Ovary (tissue), 9 donors: Measurements from ENCODE around the gene PNRC2. TPM values are rescaled to one million over a fixed set of nuclear protein-coding genes. Genes with fewer than 3 reads are reported as not detected.

Source experiments
- DNase-seq, 5 donors: peaks; one replicate each; pipeline ENCODE4 v3.0.0-alpha.2; 2019 to 2020
- H3K27ac ChIP-seq, 2 donors: fragments of 200-600 bp; one replicate each; pipeline versions ENCODE4 v1.5.1 to v1.8.0; 2019 to 2022
- H3K27me3 ChIP-seq: fragments of 200-600 bp; one replicate; pipeline ENCODE4 v1.8.0; 2022
- H3K36me3 ChIP-seq: fragments of 200-600 bp; sonication (generic); one replicate; pipeline ENCODE4 v1.5.1; 2019
- H3K4me1 ChIP-seq: one replicate; pipeline ENCODE4 v1.8.1; 2013; ENCODE audit warnings: mild to moderate bottlenecking, moderate library complexity; ENCODE audit not compliant: insufficient read depth
- H3K4me3 ChIP-seq: fragments of 200-600 bp; sonication (generic); one replicate; pipeline ENCODE4 v1.5.1; 2017
- H3K9me3 ChIP-seq, 2 donors: fragments of 200-600 bp in 1 of 2; sonication (generic) in 1 of 2; one replicate each; pipeline versions ENCODE4 v1.5.1 to v1.8.1; 2013 to 2019; ENCODE audit warnings: mild to moderate bottlenecking in 1 of 2, moderate library complexity in 1 of 2
- EP300 ChIP-seq: sonication (generic); formaldehyde crosslinking; IDR thresholded peaks from one replicate; pipeline ENCODE4 v1.6.1; 2017; ENCODE audit warnings: antibody characterized with exemption
- POLR2A ChIP-seq: fragments of 450-650 bp; IDR thresholded peaks from one replicate; pipeline ENCODE4 v1.6.1; 2017; ENCODE audit warnings: antibody characterized with exemption, mild to moderate bottlenecking, moderate library complexity
- WGBS, 3 donors: extraction: QIAGEN DNeasy Blood & Tissue Kit in 1 of 3; methylation state at CpG; one replicate each; pipeline versions ENCODE4 v1.1.5 to v1.1.7; 2013 to 2017; 5-methylcytosine and 5-hydroxymethylcytosine counted together
- intact Hi-C, 4 donors: fragments of 100-400 bp; cut with DNase I; formaldehyde crosslinking; loops; one replicate each; pipeline versions ENCODE4 v1.11.0 to v1.15.1; 2022 to 2023
- polyA plus RNA-seq, 2 donors: library from polyadenylated mRNA; stranded (reverse); fragments of 200-250 nt in 1 of 2; fragments of 350-450 nt in 1 of 2; fragmentation: Illumina TruSeq in 1 of 2; extraction: RNeasy Lipid Tissue Mini Kit (QIAGEN cat#74804) in 1 of 2; gene quantifications; one replicate each; pipeline ENCODE4 v1.2.3, GENCODE V29; 2013 to 2014
- total RNA-seq, 7 donors: library from RNA; depleted of rRNA in 2 of 7; stranded (reverse); fragments of >200 nt in 2 of 7; fragmentation: NEBNext Ultra II Directional in 3 of 7; extraction: Animal tissue kit (Norgen Biotek cat#: 25700) in 3 of 7; gene quantifications; one replicate each; pipeline versions ENCODE4 v1.1.0 to v1.2.4, GENCODE V29; 2016 to 2023
- TF ChIP-seq, protein P1 (sequence below), 3 donors: fragments of 450-650 bp in 2 of 3; fragments of 200-600 bp in 1 of 3; IDR thresholded peaks; one replicate each; pipeline versions ENCODE4 v1.5.1 to v1.8.0; 2016 to 2022; ENCODE audit warnings: antibody characterized with exemption in 3 of 3, mild to moderate bottlenecking in 1 of 3
- donor health status: DM: no; HTN: no; CAD: no; lungs with moderate emphysema.
- donor health status: DM: no; HTN: no; CAD: no.
- donor health status: Bipolar disorder and iron deficiency.
- donor health status: DM: yes; HTN: yes; CAD: no.
- donor health status: DM: no; HTN: no; CAD: no.
- donor health status: DM: yes; HTN: yes; CAD: no.

PNRC2 gene
- total and polyA plus RNA-seq, 9 donors: 72.5 to 121 (median 99.0) TPM

DNA sequence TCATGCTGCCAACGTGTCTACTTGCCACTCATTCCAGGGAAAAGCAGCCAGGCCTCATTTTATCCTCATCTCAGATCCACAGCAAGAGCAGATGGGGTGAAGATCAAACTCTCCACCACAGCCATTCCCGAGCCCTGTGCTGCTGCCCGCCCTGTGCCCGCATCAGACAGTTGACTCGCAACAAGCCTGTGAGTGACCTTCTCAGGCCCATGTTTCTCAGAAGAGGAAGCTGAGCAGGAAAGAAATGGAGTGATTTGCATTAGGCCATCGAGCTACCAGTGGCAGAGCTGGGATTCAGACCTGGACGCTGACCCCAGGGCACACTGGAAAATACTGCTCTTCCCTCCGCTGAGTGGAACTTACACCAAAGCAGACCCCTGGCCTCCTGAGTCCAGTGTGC lies 47.7 kb upstream of the PNRC2 start:
- no peak overlapping the region for H3K4me3 ChIP-seq
- no peaks in the 10 kb centered on the region for H3K9me3 ChIP-seq
- no peak for TF ChIP-seq POLR2A
- TF ChIP-seq, protein P1, sequence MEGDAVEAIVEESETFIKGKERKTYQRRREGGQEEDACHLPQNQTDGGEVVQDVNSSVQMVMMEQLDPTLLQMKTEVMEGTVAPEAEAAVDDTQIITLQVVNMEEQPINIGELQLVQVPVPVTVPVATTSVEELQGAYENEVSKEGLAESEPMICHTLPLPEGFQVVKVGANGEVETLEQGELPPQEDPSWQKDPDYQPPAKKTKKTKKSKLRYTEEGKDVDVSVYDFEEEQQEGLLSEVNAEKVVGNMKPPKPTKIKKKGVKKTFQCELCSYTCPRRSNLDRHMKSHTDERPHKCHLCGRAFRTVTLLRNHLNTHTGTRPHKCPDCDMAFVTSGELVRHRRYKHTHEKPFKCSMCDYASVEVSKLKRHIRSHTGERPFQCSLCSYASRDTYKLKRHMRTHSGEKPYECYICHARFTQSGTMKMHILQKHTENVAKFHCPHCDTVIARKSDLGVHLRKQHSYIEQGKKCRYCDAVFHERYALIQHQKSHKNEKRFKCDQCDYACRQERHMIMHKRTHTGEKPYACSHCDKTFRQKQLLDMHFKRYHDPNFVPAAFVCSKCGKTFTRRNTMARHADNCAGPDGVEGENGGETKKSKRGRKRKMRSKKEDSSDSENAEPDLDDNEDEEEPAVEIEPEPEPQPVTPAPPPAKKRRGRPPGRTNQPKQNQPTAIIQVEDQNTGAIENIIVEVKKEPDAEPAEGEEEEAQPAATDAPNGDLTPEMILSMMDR (IDR thresholded peaks at IDR 0.05): no peak
- no peak for TF ChIP-seq EP300
- DNase-seq: no peak
- intact Hi-C loops: no loop called here
- no peaks in the 10 kb centered on the region for H3K4me1 ChIP-seq
- no peaks in the 10 kb centered on the region for H3K27me3 ChIP-seq
- H3K27ac ChIP-seq: no peak overlapping the region
- 84 to 86% (median 85%) methylated on average over 8 of the region's 8 CpGs for whole genome bisulfite sequencing, 3 donors
- no peaks in the 10 kb centered on the region for H3K36me3 ChIP-seq

DNA sequence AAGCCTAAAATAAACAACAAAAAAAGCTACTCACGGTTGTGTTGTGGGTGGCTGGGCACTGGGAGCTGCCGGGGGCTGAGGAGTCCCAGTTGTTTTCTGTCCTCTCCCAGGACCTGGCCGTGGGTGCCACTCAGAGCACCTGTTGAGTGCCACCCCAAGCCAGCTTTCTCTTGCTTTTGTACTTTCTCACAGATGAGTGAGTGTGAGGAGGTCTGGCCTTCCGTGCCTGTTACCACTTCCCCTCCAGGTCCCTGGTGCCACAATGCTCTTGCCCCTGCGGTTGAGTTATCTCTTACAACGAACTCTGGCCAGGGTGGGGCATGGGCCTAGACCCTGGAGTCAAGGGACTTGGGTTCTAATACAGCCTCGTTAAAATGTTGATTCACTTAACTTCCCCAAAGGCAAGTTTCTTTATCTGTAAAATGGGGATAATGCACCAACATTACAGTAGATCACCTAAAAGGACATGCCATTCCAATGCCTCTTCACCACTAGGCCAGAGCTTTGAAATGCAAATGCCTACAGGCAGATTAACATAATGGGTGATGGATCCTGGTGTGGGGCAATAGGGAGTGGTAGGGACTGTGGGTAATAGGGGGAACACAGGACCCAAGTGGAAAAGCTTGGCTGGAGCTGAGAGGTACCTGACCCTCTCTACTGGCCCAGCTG lies 46.3 kb upstream of the PNRC2 start, which contains the start of gene CNR2:
Gene CNR2, minus strand, starts transcription at position 151 of the 669 bp plus-strand sequence. CDS start 37,745 bp downstream, outside the sequence.
- Histone ChIP-seq H3K36me3 (no peaks in the 10 kb centered on the region), H3K4me3 (no peak within 1 kb of the TSS), H3K27me3 (no peaks in the 10 kb centered on the region), H3K27ac (no peak within 1 kb of the TSS), H3K4me1 (no peaks in the 10 kb centered on the region), H3K9me3 (no peaks in the 10 kb centered on the region)
- no peak for DNase-seq
- TF ChIP-seq POLR2A (no peak), EP300 (no peak)
- TF ChIP-seq, protein P1 (IDR thresholded peaks at IDR 0.05): no peak
- intact Hi-C loops: no loop called here
- 71 to 81% (median 78%) methylated on average over 7 of the region's 7 CpGs for WGBS, 3 donors

DNA sequence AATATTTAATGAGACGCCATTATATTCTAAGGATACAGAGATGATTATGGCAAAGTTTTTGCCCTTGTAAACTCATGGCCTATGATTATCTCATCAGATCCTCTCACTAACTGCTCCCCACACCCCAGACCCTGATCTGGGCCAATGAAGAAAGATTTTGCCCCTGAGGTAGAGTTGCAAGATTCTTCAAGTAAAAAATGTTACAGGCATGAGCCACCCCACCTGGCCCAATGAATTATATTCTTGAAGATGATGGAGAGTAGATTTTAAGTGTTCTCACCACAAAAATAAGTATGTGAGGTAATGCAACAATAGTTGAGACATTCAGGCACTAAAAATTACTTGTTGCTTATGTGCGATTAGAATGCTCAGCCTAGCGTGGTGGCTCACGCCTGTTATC lies 44.7 kb upstream of the PNRC2 start:
- no peaks in the 10 kb centered on the region for H3K4me1 ChIP-seq
- intact Hi-C loops: loop anchor here in 2 of 4 donors (5.0 kb wide), 2 partner anchors 138 to 148 kb away; partner anchors contain the start of gene PITHD1 (in 1 of the 2)
- 92 to 93% (median 93%) methylated on average over 4 of the region's 4 CpGs for WGBS, 3 donors

DNA sequence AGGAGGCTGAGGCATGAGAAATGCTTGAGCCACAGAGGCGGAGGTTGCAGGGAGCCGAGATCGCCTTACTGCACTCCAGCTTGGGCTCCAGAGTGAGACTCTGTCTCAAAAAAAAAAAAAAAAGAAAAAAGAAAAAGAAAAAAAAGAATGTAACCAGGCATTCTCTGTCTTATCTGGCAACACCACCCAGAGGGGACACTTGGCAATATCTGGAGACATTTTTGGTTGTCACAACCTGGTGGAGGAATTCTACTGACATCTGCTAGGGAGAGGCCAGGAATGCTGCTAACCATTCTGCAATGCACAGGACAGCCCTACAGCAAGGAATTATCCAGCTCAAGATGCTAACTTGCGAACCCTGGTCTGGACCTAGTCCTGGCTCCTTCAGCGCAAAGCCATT lies 44.2 kb upstream of the PNRC2 start:
- no peaks in the 10 kb centered on the region for H3K9me3 ChIP-seq
- 94 to 96% (median 95%) methylated on average over 5 of the region's 5 CpGs for WGBS, 3 donors
- no peaks in the 10 kb centered on the region for H3K36me3 ChIP-seq
- intact Hi-C loops: loop anchor here in 2 of 4 donors (5.0 kb wide), 2 partner anchors 138 to 148 kb away; partner anchors contain the start of gene PITHD1 (in 1 of the 2)
- no peaks in the 10 kb centered on the region for H3K27me3 ChIP-seq
- DNase-seq: no peak
- TF ChIP-seq, protein P1 (IDR thresholded peaks at IDR 0.05): no peak
- no peak for TF ChIP-seq EP300
- TF ChIP-seq POLR2A: no peak
- no peak overlapping the region for H3K27ac ChIP-seq
- H3K4me1 ChIP-seq: no peaks in the 10 kb centered on the region
- H3K4me3 ChIP-seq: no peak overlapping the region

More for the DNA sequence above, 44.7 kb upstream of the PNRC2 start:
- no peak for DNase-seq
- Histone ChIP-seq H3K27me3 (no peaks in the 10 kb centered on the region), H3K9me3 (no peaks in the 10 kb centered on the region), H3K27ac (no peak overlapping the region), H3K36me3 (no peaks in the 10 kb centered on the region), H3K4me3 (no peak overlapping the region)
- TF ChIP-seq EP300: no peak
- no peak for TF ChIP-seq POLR2A
- TF ChIP-seq, protein P1 (IDR thresholded peaks at IDR 0.05): no peak
